ENCODE measurements around the gene TNFRSF19.
"Not testable (repeated sequence)": the region's sequence is repeated elsewhere in the genome, so short reads cannot be mapped to it uniquely, and the experiment has no call there.

TNFRSF19 gene

DNA sequence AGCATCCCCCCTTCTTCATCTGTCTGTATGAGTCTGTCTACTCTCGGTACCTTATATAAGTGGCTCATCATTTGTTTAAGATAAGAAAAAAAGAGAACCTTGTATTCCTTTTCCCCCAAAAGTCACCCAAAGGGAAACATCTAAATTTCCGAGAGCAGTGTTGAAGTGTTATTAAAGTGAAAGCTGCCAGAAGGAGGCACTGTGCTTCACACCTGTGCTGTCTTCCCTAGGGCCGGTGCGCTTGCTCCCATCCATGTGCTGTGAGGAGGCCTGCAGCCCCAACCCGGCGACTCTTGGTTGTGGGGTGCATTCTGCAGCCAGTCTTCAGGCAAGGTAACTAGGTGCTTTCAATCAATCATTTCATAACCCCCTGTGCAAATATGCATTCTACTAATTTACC, 97.5 kb downstream of the TNFRSF19 start:
- H3K9me3 ChIP-seq (replicated peaks in 1 of 11), result peaks cover 0 to 3% (median 0%) of the 10 kb centered on the region in 11 experiments; a peak in 4 of 22 replicates
- no peak for TF ChIP-seq Cebpa-rat (IDR thresholded peaks at IDR 0.05)
- no peaks in the 10 kb centered on the region for H3K27me3 ChIP-seq
- H3K4me2 ChIP-seq, result no peak overlapping the region
- H4K20me1 ChIP-seq, result no peaks in the 10 kb centered on the region
- no peak overlapping the region for H3K27ac ChIP-seq
- no peaks in the 10 kb centered on the region for H3K36me3 ChIP-seq
- no peak overlapping the region for H3K9ac ChIP-seq
- H3K4me3 ChIP-seq, result no peak overlapping the region
- H3K4me1 ChIP-seq, result no peaks in the 10 kb centered on the region

DNA sequence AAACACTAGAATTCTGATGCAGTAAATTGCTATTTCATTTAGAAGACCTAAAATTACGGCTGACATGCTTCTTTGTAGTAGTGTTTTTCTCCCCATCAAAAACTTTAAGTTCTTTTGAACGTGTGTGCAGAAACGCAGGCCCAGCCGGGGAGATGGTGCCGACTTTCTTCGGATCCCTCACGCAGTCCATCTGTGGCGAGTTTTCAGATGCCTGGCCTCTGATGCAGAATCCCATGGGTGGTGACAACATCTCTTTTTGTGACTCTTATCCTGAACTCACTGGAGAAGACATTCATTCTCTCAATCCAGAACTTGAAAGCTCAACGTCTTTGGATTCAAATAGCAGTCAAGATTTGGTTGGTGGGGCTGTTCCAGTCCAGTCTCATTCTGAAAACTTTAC, 98.3 kb downstream of the TNFRSF19 start:
- no peak for TF ChIP-seq Cebpa-rat (IDR thresholded peaks at IDR 0.05)
- H3K9me3 ChIP-seq (replicated peaks in 1 of 11), result no peaks in the 10 kb centered on the region

DNA sequence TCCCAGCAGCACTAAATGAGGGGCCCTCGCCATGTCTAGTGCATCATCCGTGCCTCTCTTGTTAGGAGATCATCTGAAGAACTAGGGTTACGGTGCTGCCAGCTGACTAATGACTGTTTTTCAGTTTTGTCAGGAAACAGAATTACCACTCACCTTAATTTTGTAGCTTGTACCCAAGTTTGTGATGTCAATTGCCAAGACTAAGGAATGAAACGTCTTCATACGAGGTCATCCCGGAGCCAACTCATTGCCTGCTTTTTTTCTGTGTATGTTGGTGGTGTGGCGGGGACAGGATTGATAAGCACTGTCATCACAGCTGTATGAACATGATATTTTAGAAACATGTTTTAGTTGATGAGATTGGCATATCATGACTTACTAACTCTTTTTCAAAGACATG, 100.6 kb downstream of the TNFRSF19 start:
- Histone ChIP-seq H3K9me3 (replicated peaks in 1 of 11) (no peaks in the 10 kb centered on the region), H3K36me3 (no peaks in the 10 kb centered on the region), H3K27me3 (no peaks in the 10 kb centered on the region), H3K4me2 (no peak overlapping the region), H4K20me1 (no peaks in the 10 kb centered on the region), H3K27ac (no peak overlapping the region), H3K9ac (no peak overlapping the region), H3K4me3 (no peak overlapping the region), H3K4me1 (no peaks in the 10 kb centered on the region)
- no peak for TF ChIP-seq Cebpa-rat (IDR thresholded peaks at IDR 0.05)

More for the DNA sequence above, 98.3 kb downstream of the TNFRSF19 start:
- Histone ChIP-seq H3K27ac (no peak overlapping the region), H4K20me1 (no peaks in the 10 kb centered on the region), H3K4me1 (no peaks in the 10 kb centered on the region), H3K36me3 (no peaks in the 10 kb centered on the region), H3K27me3 (no peaks in the 10 kb centered on the region), H3K4me3 (no peak overlapping the region), H3K4me2 (no peak overlapping the region), H3K9ac (no peak overlapping the region)

DNA sequence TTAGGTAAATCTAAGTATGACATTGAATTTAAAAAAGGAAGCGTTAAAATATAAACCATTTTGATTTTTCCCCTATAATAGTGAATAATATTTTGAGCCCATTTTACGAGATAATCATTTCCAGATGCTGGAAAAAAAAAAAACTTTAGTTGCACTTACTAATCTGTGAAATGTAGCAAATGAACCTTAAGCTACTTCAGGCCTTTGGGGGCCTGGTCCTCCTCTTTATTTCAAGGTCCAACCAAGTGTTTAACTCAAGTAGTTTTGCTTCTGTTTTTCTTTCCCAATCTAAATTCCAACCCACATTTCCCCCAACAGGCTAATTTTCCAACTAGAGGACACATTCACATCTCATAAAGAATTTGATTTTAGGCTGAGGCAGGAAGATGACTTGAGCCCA, 101.2 kb downstream of the TNFRSF19 start:
- H3K9me3 ChIP-seq (replicated peaks in 1 of 11), result no peaks in the 10 kb centered on the region
- H3K27ac ChIP-seq, result no peak overlapping the region
- no peak overlapping the region for H3K4me3 ChIP-seq
- no peak overlapping the region for H3K4me2 ChIP-seq
- no peak overlapping the region for H3K9ac ChIP-seq
- no peaks in the 10 kb centered on the region for H3K4me1 ChIP-seq
- TF ChIP-seq Cebpa-rat (IDR thresholded peaks at IDR 0.05), result no peak
- H3K36me3 ChIP-seq, result no peaks in the 10 kb centered on the region
- no peaks in the 10 kb centered on the region for H4K20me1 ChIP-seq
- H3K27me3 ChIP-seq, result no peaks in the 10 kb centered on the region

DNA sequence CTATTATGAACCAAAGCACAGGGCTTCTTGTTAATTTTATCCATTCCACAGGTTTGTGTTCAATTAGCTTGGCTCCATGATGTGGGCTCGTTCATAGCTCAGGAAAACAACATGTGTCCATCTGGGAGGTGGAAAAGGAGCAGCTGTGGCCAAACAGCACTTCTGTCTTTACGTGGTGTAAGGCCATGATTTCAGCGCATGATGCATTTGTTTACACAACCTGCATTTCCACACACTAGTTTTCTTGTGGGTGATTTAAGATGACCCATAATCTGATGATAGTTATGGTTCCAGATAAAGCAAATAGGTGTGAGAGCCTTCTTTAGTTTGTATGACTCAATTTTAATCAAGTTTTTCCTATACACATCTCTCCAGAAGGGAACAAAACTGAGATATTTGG, 101.7 kb downstream of the TNFRSF19 start:
- no peak for TF ChIP-seq Cebpa-rat (IDR thresholded peaks at IDR 0.05)
- no peaks in the 10 kb centered on the region for H3K27me3 ChIP-seq
- H3K4me3 ChIP-seq, result no peak overlapping the region
- H3K27ac ChIP-seq, result no peak overlapping the region
- no peak overlapping the region for H3K9ac ChIP-seq
- H4K20me1 ChIP-seq, result no peaks in the 10 kb centered on the region
- no peaks in the 10 kb centered on the region for H3K36me3 ChIP-seq
- no peak overlapping the region for H3K4me2 ChIP-seq
- H3K4me1 ChIP-seq, result no peaks in the 10 kb centered on the region
- no peaks in the 10 kb centered on the region; a peak in 1 of 22 replicates for H3K9me3 ChIP-seq (replicated peaks in 1 of 11)

DNA sequence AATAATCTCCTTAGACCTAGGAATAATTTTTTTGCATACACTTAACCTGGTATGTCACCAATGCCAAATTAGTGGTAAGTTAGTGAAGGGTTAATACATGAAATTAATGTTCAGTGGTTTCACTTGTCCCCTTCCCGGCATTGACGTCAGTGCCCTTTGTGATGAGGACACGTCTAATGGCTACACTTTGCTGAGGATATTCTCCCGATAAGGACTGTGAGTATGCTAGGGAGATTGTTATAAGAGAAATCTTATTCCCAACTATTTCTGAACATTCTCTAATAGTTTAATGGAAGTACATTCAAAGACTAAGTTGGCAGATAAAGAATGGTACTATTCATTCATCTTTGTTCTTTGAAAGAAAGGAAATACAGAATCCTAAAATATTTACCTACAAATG, 102.4 kb downstream of the TNFRSF19 start:
- peaks cover 1 to 6% (median 5%) of the 10 kb centered on the region in 11 experiments; a peak in 21 of 22 replicates for H3K9me3 ChIP-seq (replicated peaks in 1 of 11)
- no peaks in the 10 kb centered on the region for H4K20me1 ChIP-seq
- TF ChIP-seq Cebpa-rat (IDR thresholded peaks at IDR 0.05), result no peak
- no peak overlapping the region for H3K27ac ChIP-seq
- H3K9ac ChIP-seq, result no peak overlapping the region
- no peak overlapping the region for H3K4me2 ChIP-seq
- H3K4me1 ChIP-seq, result no peaks in the 10 kb centered on the region
- H3K4me3 ChIP-seq, result no peak overlapping the region
- H3K27me3 ChIP-seq, result no peaks in the 10 kb centered on the region
- no peaks in the 10 kb centered on the region for H3K36me3 ChIP-seq

DNA sequence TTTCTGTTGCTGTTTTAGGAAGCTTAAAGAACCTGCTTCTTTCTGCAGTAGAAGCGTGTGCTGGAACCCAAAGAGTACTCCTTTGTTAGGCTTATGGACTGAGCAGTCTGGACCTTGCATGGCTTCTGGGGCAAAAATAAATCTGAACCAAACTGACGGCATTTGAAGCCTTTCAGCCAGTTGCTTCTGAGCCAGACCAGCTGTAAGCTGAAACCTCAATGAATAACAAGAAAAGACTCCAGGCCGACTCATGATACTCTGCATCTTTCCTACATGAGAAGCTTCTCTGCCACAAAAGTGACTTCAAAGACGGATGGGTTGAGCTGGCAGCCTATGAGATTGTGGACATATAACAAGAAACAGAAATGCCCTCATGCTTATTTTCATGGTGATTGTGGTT, 103.1 kb downstream of the TNFRSF19 start:
- Histone ChIP-seq H3K4me2 (no peak overlapping the region), H3K9me3 (replicated peaks in 1 of 11) (peaks cover 6 to 12% (median 10%) of the 10 kb centered on the region in 11 experiments; a peak in 21 of 22 replicates), H3K27ac (no peak overlapping the region), H3K9ac (no peak overlapping the region), H4K20me1 (no peaks in the 10 kb centered on the region), H3K27me3 (no peaks in the 10 kb centered on the region), H3K4me3 (no peak overlapping the region), H3K36me3 (no peaks in the 10 kb centered on the region), H3K4me1 (no peaks in the 10 kb centered on the region)
- TF ChIP-seq Cebpa-rat (IDR thresholded peaks at IDR 0.05), result no peak

DNA sequence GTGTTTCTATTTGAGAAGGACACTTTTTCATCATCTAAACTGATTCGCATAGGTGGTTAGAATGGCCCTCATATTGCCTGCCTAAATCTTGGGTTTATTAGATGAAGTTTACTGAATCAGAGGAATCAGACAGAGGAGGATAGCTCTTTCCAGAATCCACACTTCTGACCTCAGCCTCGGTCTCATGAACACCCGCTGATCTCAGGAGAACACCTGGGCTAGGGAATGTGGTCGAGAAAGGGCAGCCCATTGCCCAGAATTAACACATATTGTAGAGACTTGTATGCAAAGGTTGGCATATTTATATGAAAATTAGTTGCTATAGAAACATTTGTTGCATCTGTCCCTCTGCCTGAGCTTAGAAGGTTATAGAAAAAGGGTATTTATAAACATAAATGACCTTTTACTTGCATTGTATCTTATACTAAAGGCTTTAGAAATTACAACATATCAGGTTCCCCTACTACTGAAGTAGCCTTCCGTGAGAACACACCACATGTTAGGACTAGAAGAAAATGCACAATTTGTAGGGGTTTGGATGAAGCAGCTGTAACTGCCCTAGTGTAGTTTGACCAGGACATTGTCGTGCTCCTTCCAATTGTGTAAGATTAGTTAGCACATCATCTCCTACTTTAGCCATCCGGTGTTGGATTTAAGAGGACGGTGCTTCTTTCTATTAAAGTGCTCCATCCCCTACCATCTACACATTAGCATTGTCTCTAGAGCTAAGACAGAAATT, 103.8 kb downstream of the TNFRSF19 start:
- no peaks in the 10 kb centered on the region for H3K36me3 ChIP-seq
- no peak overlapping the region for H3K9ac ChIP-seq
- TF ChIP-seq Cebpa-rat (IDR thresholded peaks at IDR 0.05), result no peak
- peaks cover 6 to 14% (median 10%) of the 10 kb centered on the region in 11 experiments; a peak in 21 of 22 replicates for H3K9me3 ChIP-seq (replicated peaks in 1 of 11)
- H3K27ac ChIP-seq, result no peak overlapping the region
- no peak overlapping the region for H3K4me2 ChIP-seq
- no peaks in the 10 kb centered on the region for H3K4me1 ChIP-seq
- no peaks in the 10 kb centered on the region for H4K20me1 ChIP-seq
- H3K27me3 ChIP-seq, result no peaks in the 10 kb centered on the region
- no peak overlapping the region for H3K4me3 ChIP-seq

DNA sequence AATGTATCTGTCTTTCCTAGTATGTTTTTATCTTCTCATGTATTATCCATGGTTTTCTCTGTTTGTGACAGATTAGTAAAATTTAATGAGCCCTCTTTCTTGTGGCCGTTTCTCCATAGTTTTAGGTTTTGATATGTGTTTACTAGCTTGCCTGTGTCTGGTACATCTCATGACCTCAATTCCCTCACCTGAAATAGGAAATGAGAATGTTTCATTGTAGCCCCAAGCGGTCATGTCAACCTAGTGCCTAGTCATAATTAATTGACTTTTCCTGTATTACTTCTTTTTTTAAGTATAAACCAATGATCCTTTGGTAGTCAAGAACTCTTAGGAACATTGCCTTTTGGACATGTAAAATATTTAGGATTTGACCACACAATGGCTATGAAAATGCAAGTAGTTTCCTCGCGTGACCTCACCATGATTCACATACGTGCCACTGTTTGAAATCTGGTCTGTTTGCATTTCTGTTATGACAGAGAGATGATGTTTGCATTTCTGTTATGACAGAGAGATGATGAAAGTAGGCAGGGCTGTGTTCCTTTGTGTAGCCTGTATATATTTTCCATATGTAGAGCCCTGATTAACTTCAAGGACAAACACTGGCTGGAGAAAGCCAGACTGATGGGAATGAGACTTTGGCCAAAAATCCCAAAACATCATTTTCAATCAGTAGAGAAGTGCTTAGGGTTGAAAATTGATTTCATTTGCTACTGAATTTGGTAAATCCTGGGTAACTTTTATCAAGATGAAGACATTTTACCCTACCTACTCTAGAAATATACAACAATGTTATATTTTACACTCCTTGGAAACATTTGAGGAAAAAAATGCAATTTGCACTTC, 104.8 kb downstream of the TNFRSF19 start:
- H3K9me3 ChIP-seq (replicated peaks in 1 of 11), result peaks cover 6 to 14% (median 10%) of the 10 kb centered on the region in 11 experiments; a peak in 21 of 22 replicates
- no peak overlapping the region for H3K4me3 ChIP-seq
- no peaks in the 10 kb centered on the region for H3K27me3 ChIP-seq
- no peak overlapping the region for H3K9ac ChIP-seq
- H3K4me1 ChIP-seq, result no peaks in the 10 kb centered on the region
- TF ChIP-seq Cebpa-rat (IDR thresholded peaks at IDR 0.05), result no peak
- no peaks in the 10 kb centered on the region for H4K20me1 ChIP-seq
- no peaks in the 10 kb centered on the region for H3K36me3 ChIP-seq
- H3K27ac ChIP-seq, result no peak overlapping the region
- H3K4me2 ChIP-seq, result no peak overlapping the region

DNA sequence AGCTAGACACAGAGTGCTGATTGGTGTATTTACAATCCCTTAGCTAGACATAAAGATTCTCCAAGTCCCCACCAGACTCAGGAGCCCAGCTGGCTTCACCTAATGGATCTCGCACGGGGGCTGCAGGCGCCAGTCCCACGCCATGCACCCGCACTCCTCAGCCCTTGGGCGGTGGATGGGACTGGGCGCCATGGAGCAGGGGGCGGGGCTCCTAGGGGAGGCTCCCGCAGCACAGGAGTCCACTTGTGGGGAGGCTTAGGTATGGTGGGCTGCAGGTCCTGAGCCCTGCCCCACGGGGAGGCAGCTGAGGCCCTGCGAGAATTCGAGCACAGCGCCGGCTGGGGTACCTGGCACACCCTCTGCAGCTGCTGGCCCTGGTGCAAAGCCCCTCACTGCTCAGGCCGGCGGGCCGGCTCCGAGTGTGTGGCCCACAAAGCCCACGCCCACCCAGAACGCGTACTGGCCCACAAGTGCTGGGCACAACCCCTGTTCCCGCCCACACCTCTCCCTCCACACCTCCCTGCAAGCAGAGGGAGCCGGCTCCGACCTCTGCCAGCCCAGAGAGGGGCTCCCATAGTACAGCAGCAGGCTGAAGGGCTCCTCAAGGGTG, 107.6 kb downstream of the TNFRSF19 start:
- peaks cover 6 to 21% (median 17%) of the 10 kb centered on the region in 11 experiments; a peak in 21 of 22 replicates for H3K9me3 ChIP-seq (replicated peaks in 1 of 11)
- H3K4me2 ChIP-seq, H3K4me1 ChIP-seq, H4K20me1 ChIP-seq, H3K27me3 ChIP-seq, H3K27ac ChIP-seq, H3K36me3 ChIP-seq, H3K4me3 ChIP-seq, H3K9ac ChIP-seq: not testable (repeated sequence)
